Natural killer cell (primary cell): ENCODE measurements around the gene AMMECR1L. TPM values are rescaled to one million over a fixed set of nuclear protein-coding genes. Genes with fewer than 3 reads are reported as not detected.
"Not testable (repeated sequence)": the region's sequence is repeated elsewhere in the genome, so short reads cannot be mapped to it uniquely, and the experiment has no call there.

Experiments used
- ATAC-seq, 3 donors: fragments of 150-1000 bp in 2 of 3; fragments of 200-7000 bp in 1 of 3; cut with Tn5 transposase; 1 replicate in 1 of 3; 2 replicates in 2 of 3; pipeline ENCODE4 v1.10.0; 2021; ENCODE audit warnings: mild to moderate bottlenecking in 2 of 3, moderate library complexity in 2 of 3
- DNase-seq, 2 donors: peaks; one replicate each; pipeline versions ENCODE4 v3.0.0 to v3.0.0-alpha.2; 2013 to 2021; ENCODE audit warnings: mixed read lengths in 1 of 2
- H3K27ac ChIP-seq: one replicate; pipeline ENCODE4 v1.5.1; 2013; ENCODE audit warnings: mild to moderate bottlenecking, low read length
- H3K27me3 ChIP-seq: one replicate; pipeline ENCODE4 v1.6.1; 2013; ENCODE audit warnings: low read length; ENCODE audit not compliant: control insufficient read depth, insufficient read depth
- H3K36me3 ChIP-seq: one replicate; pipeline ENCODE4 v1.6.1; 2013; ENCODE audit warnings: low read length; ENCODE audit not compliant: control insufficient read depth, insufficient read depth
- H3K4me1 ChIP-seq: one replicate; pipeline ENCODE4 v1.6.1; 2013; ENCODE audit warnings: low read length; ENCODE audit not compliant: control insufficient read depth, insufficient read depth
- H3K4me3 ChIP-seq: one replicate; pipeline ENCODE4 v1.5.1; 2013; ENCODE audit warnings: low read length
- H3K9me3 ChIP-seq: one replicate; pipeline ENCODE4 v1.6.1; 2013; ENCODE audit warnings: low read length; ENCODE audit not compliant: control insufficient read depth, insufficient read depth
- H3K27ac Mint-ChIP-seq, 2 donors: one replicate each; pipeline ENCODE4 v1.8.0; 2022; ENCODE audit warnings: mild to moderate bottlenecking in 2 of 2, mixed read lengths in 2 of 2, moderate library complexity in 1 of 2
- H3K27me3 Mint-ChIP-seq, 2 donors: one replicate each; pipeline ENCODE4 v1.8.0; 2022; ENCODE audit warnings: low read depth in 2 of 2, mixed read lengths in 2 of 2
- H3K36me3 Mint-ChIP-seq: one replicate; pipeline ENCODE4 v1.8.0; 2022; ENCODE audit warnings: mixed read lengths
- H3K4me1 Mint-ChIP-seq, 2 donors: one replicate each; pipeline ENCODE4 v1.8.0; 2022; ENCODE audit warnings: mixed read lengths in 2 of 2
- H3K4me3 Mint-ChIP-seq: one replicate; pipeline ENCODE4 v1.8.0; 2022; ENCODE audit warnings: mild to moderate bottlenecking, moderate library complexity, mixed read lengths
- H3K9me3 Mint-ChIP-seq, 2 donors: one replicate each; pipeline ENCODE4 v1.8.0; 2022; ENCODE audit warnings: mixed read lengths in 2 of 2
- CTCF ChIP-seq: fragments of 200-600 bp; IDR thresholded peaks from one replicate; pipeline ENCODE4 v1.8.0; 2022; ENCODE audit warnings: antibody characterized with exemption
- WGBS: methylation state at CpG from one replicate; pipeline ENCODE4 v1.1.7; 2013; ENCODE audit warnings: missing lambda C conversion rate; ENCODE audit not compliant: insufficient coverage; 5-methylcytosine and 5-hydroxymethylcytosine counted together
- intact Hi-C: fragments of 100-400 bp; cut with micrococcal nuclease; formaldehyde crosslinking; loops from one replicate; pipeline ENCODE4 v1.14.2; 2022
- total RNA-seq, 4 donors: library from RNA; stranded (reverse); fragments of 120-200 nt in 1 of 4; gene quantifications; one replicate each; pipeline versions ENCODE4 v1.2.3 to v1.2.4, GENCODE V29; 2013 to 2022

The AMMECR1L gene
- total RNA-seq, 3 donors from 2014 or later (not counting 1 experiment from before 2014, with no cell fraction given), result 12.0 to 17.3 (median 13.6) TPM

DNA sequence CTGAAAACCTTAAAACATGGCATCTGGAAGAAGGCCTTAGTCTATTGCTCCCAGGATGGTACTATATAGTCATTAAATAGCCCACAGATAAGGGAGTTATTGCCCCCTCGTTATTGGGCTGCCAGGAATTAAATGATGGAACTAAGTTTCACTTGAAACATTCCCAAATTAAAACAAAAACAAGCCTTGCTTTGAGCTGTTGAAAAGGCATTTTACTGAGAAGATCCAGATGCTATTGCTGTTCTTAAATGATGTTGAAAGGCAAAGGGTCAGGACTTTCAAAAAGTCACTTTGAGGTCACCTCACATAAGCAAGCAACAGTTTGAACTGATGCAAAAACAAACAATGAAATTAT is 2.0 kb upstream of the AMMECR1L start:
- Mint-ChIP-seq H3K27me3 (no peaks in the 10 kb centered on the region), H3K4me1 (peaks cover 24 to 27% of the 10 kb centered on the region in 2 donors), H3K27ac (peak overlapping the region in 1 of 2 donors; percentile 85), H3K9me3 (no peaks in the 10 kb centered on the region), H3K36me3 (no peaks in the 10 kb centered on the region), H3K4me3 (peak overlapping the region; percentile 85)
- intact Hi-C loops, result no loop called here
- Histone ChIP-seq H3K27me3 (no peaks in the 10 kb centered on the region), H3K4me1 (peaks cover 13% of the 10 kb centered on the region), H3K27ac (no peak overlapping the region), H3K36me3 (no peaks in the 10 kb centered on the region), H3K9me3 (no peaks in the 10 kb centered on the region), H3K4me3 (no peak overlapping the region)
- DNase-seq (no peak), ATAC-seq (no peak)
- WGBS, result no CpG with 5 or more reads among the region's 1 CpG
- TF ChIP-seq CTCF, result no peak

- peak overlapping the region; percentile 85 for H3K4me3 Mint-ChIP-seq
- ATAC-seq, result no peak
- no peak for TF ChIP-seq CTCF
- 69% methylated on average over 7 of the region's 8 CpGs for WGBS
- Histone ChIP-seq H3K36me3 (peaks cover 2% of the 10 kb centered on the region), H3K27me3 (no peaks in the 10 kb centered on the region), H3K9me3 (no peaks in the 10 kb centered on the region), H3K27ac (no peak overlapping the region), H3K4me1 (peaks cover 13% of the 10 kb centered on the region), H3K4me3 (no peak overlapping the region)
- DNase-seq, result no peak
- no peaks in the 10 kb centered on the region for H3K9me3 Mint-ChIP-seq
- H3K27ac Mint-ChIP-seq, result peak overlapping the region; percentile 85 to 88
- no peaks in the 10 kb centered on the region for H3K36me3 Mint-ChIP-seq
- intact Hi-C loops, result no loop called here
- H3K4me1 Mint-ChIP-seq, result peaks cover 24 to 27% of the 10 kb centered on the region in 2 donors
- no peaks in the 10 kb centered on the region for H3K27me3 Mint-ChIP-seq
These were observed 1.5 kb upstream of the AMMECR1L start for GRCh38 chr2:127887082-127887775.

- H3K9me3 Mint-ChIP-seq, H3K27me3 Mint-ChIP-seq, H3K36me3 Mint-ChIP-seq, H3K9me3 ChIP-seq, H3K27me3 ChIP-seq, H3K36me3 ChIP-seq, intact Hi-C loops: not testable (repeated sequence)
- peak in 1 of 2 donors; percentile 34 for DNase-seq
- peaks cover 13% of the 10 kb centered on the region for H3K4me1 ChIP-seq
- 0% methylated on average over 18 of the region's 32 CpGs for WGBS
- peak overlapping the region; percentile 77 for H3K27ac ChIP-seq
- H3K4me3 Mint-ChIP-seq, result peak overlapping the region; percentile 85
- H3K4me3 ChIP-seq, result peak overlapping the region; percentile 54
- peak overlapping the region; percentile 85 to 88 for H3K27ac Mint-ChIP-seq
- H3K4me1 Mint-ChIP-seq, result peaks cover 24 to 27% of the 10 kb centered on the region in 2 donors
- peak; percentile 20 to 28 (median 24) for ATAC-seq
These were observed 808 bp upstream of the AMMECR1L start for GRCh38 chr2:127886593-127886935.

GRCh38 chr2:127884861-127885740 is 655 bp downstream of the AMMECR1L start:
- Histone ChIP-seq H3K36me3 (peaks cover 13% of the 10 kb centered on the region), H3K27ac (peak overlapping the region; percentile 39), H3K4me1 (peaks cover 13% of the 10 kb centered on the region)
- intact Hi-C loops, H3K4me3 ChIP-seq, H3K9me3 ChIP-seq, H3K27me3 ChIP-seq, H3K36me3 Mint-ChIP-seq, H3K27me3 Mint-ChIP-seq, H3K9me3 Mint-ChIP-seq: not testable (repeated sequence)
- peak; percentile 3 to 21 (median 5) for ATAC-seq
- H3K27ac Mint-ChIP-seq, result peak overlapping the region; percentile 89 to 90
- peak; percentile 25 to 55 for DNase-seq
- peak overlapping the region; percentile 94 for H3K4me3 Mint-ChIP-seq
- under 1% methylated on average over 25 of the region's 61 CpGs for WGBS
- H3K4me1 Mint-ChIP-seq, result peaks cover 33 to 35% of the 10 kb centered on the region in 2 donors
